HG03432 (cell line): ENCODE data around the gene SUN2.

ENCODE experiments used
- ATAC-seq: cut with Tn5 transposase; IDR thresholded peaks from one replicate; pipeline ENCODE4 v1.9.1; 2021; ENCODE audit warnings: mild to moderate bottlenecking, moderate library complexity; ENCODE audit not compliant: unreplicated experiment

Gene SUN2

GRCh38 chr22:38754751-38755154 lies 1.0 kb downstream of the SUN2 start:
- no peak for ATAC-seq

DNA sequence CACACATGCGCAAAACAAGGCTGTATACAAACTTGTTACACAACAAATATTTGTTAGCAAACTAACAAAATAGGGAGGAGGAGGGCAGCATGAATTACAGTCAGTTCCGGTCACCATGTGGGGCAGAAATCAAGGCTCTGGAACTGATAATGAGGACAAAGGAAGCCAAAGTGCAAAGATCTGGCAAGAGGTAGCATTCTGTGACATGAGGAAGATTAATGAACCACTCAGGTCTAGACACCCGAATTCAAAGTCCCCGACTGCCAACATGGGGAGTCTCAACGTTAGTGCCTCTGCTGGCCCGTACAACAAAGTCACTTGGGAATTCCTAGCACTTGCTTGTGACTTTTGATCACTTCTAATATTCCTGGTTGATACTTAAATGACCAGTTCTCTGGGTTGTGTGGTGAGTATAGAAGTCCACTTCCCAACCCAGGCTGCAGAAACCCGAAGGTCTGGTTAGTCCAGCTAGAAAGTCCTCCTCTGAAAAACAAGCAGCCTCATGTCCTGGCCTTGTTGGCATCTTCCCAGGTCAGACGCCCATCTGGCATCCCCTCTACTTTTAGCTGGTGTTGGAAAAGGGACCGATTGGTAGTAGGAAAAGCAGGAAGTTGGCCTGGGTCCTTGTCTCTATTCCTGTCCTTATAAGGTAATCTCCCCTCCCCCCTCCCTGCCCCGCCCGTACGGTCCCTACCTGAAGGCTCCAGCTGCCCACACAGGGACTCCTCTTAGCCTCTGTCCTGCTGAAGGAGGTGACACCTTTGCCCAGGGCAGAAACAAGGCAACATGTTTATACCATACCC lies 1.6 kb downstream of the SUN2 start:
- ATAC-seq, result no peak

GRCh38 chr22:38751422-38752346 lies 4.1 kb downstream of the SUN2 start:
- ATAC-seq, result peak; percentile 36

GRCh38 chr22:38751066-38751421 lies 4.8 kb downstream of the SUN2 start:
- no peak for ATAC-seq

DNA sequence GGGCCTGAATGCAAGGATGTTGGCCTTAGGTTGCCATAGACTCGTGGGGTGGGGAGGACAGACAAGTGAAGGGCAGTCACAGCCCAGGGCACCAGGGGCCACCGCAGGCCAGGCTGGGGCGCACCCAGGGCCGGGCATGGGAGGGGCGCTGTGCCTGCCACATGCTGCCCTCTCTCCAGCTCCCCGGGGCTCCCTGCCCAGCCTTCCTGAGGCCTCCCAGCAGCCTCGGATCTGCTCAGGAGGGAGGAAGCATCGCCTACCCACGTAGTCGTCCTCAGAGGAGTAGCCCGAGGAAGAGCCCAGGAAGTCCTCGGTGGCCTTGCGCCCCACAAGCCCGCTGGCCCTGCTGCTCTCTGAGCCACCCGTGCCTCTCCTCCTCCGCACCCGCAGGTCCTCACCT lies 5.2 kb downstream of the SUN2 start:
- no peak for ATAC-seq

DNA sequence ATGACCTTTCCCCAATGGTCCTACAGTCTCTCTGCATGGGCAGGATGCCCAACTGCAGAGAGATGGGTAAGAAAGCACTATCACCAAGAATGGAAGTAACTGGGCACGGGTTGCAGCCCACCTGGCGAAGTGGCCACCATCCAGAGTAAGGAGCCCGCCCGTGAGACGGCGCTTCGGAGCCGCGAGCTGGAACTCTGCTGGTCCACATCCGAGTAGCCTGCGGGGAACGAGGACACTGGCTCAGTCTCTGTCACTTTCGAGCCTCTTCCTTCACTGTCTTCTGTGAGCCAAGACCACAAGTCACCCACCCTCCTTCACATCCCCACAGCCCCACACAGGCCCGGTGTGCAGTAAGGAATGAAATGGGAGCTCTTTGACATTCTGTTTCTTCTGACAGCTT lies 5.7 kb downstream of the SUN2 start:
- ATAC-seq, result no peak

DNA sequence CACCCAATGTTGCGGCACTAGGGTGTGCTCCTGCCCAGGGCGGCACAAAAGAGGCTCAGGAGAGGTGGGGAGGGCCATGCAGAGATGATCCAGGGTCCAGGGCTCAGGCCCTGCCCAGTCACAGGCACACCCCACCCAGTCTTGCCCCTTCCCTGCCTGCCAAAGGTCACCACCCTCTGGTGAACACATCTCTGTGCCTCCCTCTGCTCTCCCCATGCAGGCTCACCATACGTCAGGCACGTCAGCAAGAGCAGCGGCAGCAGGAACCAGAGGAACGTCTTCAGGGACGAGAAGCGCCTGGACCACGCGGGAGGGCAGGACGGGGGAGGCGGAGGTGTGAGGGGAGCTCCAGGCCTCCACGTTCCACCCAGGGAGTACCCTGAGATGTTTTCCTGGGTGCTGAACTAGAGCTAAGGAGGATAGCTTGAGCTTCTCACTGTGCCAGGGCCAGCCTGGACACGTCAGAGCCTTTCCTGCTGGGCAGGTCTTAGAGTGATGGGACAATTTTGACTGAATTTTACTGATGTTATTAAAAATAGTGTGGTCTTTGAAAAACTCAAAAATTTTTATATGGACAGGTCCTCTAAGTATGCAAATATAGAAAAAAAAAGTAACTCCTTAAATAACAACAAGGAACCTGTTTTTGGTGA lies 7.2 kb downstream of the SUN2 start:
- ATAC-seq, result no peak

- no peak for ATAC-seq
Measured at GRCh38 chr22:38745676-38746460, 9.9 kb downstream of the SUN2 start.

DNA sequence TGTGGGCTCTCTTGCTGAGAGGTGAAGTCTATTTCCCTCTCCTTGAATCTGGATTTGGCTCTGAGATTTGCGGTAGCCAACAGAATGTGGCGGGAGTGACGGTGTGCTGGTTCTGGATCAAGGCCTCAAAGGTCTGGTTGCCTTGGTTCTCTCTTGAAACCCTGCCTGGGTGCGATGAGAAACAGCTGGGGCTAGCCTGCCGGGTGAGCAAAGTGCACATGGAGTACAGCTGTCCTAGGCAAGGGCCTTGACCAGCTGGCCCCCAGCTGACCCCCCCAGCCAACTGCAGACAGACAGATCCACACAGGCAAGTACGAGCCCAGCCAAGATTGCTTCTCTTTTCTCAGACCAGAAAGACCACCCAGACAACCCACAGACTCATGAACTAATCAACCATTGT lies 10.8 kb downstream of the SUN2 start:
- no peak for ATAC-seq

- no peak for ATAC-seq
Measured at GRCh38 chr22:38742176-38742942, 13.4 kb downstream of the SUN2 start.

GRCh38 chr22:38741576-38741975 lies 14.2 kb downstream of the SUN2 start:
- no peak for ATAC-seq

DNA sequence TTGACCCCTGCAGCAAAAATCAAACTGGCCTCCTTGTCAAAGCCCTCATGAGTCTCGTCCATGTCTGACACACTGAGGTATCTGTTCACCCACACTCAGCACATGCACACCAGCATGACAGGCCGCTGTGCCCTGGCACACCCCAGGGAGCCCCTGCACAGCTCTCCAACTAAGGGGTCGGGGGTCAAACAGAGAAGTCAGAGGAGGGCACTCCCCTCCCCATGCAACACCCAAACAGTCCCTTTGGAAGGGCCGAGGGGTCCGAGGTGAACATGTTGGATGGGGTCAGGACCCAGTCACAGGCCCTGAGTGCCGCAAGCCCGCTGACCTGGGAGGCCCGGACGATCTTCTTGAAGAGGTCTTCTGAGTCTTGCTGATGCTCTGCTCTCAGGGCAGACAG lies 14.6 kb downstream of the SUN2 start:
- ATAC-seq, result no peak

DNA sequence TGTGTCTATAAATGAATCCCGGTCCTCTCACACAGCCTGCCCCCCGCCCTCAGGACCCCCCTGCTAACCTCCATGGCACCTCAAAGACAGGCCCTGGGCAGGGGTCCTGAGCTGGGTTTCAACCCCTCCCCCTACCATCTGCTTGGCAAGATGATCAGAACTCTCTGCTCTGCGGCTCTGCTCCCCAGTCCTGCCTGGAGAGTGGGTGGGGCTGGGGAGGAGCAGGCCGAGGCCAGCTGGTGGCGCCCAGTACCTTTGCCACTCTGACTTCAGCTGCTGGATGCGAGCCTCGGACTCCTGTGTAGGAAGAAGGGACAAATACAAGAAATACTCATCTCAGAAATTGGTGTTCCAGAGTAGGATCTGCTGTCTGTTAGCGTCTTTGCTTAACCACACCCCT lies 15.0 kb downstream of the SUN2 start:
- ATAC-seq, result no peak

- no peak for ATAC-seq
Measured at GRCh38 chr22:38740116-38740723, 15.6 kb downstream of the SUN2 start.

DNA sequence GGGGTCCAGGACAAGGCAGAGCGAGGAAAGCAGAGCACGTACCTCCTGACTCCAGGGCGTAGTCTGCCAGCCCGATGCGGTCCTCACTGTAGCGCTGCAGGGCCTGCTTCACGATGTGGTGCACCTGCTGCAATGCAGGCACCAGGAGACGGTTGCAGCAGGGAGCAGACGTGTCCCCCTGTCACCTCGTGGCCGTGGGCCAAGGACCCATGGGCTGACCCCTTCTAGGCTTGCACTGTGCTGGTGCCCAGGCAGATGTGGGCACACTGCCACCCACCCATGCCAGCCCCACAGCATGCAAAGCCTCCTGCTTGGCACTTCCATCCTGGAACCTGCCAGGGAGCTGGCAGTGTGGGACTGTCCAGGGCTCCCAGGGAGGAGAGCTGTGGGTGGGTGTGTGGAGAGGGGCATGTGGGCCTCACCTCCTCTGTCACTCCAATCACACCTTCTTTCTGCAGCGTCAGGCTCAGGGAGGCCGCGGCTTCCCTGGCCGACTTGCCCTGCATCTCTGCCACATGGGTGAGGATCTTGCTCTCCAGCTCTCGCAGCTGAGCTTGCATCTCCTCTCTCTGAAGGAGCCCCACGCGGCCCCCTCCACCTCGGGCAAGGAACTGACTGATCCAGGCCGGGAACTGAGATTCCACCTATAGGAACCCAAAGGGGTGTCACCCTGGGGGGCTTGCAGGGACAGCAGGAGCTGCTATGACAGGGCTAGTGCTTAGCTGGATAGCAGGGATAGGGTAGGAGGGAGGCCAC lies 16.3 kb downstream of the SUN2 start:
- no peak for ATAC-seq

GRCh38 chr22:38738475-38739070 lies 17.2 kb downstream of the SUN2 start:
- no peak for ATAC-seq

- ATAC-seq, result no peak
Measured at GRCh38 chr22:38737302-38738060, 18.3 kb downstream of the SUN2 start.

GRCh38 chr22:38736257-38736570 lies 19.6 kb downstream of the SUN2 start:
- no peak for ATAC-seq
